ENCODE data around the gene CLN6. TPM values are rescaled to one million over a fixed set of nuclear protein-coding genes. Genes with fewer than 3 reads are reported as not detected.

CLN6 gene
- total RNA-seq, 1 donor from 2014 or later: 31.5 TPM

DNA sequence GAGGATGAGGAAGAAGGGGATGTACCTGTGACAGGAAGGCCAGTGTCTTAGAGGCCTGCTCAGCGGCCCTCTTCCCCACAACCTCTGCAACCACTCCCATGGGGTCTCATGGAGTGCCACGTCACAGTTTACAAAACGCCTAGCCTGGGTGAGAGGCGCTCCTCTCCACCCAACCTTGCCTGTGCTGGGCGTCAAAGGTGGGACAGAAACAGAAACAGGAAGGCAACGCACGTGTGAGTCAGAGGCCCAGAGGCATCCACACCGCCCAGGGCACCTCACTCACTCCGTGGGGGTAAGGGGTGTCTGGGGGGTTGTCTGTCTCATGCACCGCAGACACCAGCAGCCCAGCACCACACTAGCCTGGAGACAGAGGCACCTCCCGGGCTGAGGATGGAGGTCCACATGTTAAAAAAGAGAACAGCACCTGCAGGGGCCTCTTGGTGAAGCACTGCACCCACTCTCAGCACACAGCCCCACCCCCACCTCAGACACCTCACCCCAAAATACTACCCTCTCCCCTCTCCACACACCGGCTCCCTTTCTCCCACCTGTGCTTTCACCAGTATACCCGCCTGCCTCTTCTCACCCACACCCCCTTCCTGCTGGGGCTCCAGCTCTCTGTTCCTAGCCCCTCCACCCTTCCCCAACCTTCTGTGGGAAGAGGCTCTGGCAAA lies 19.7 kb downstream of the CLN6 start:
- TF ChIP-seq, protein P1, sequence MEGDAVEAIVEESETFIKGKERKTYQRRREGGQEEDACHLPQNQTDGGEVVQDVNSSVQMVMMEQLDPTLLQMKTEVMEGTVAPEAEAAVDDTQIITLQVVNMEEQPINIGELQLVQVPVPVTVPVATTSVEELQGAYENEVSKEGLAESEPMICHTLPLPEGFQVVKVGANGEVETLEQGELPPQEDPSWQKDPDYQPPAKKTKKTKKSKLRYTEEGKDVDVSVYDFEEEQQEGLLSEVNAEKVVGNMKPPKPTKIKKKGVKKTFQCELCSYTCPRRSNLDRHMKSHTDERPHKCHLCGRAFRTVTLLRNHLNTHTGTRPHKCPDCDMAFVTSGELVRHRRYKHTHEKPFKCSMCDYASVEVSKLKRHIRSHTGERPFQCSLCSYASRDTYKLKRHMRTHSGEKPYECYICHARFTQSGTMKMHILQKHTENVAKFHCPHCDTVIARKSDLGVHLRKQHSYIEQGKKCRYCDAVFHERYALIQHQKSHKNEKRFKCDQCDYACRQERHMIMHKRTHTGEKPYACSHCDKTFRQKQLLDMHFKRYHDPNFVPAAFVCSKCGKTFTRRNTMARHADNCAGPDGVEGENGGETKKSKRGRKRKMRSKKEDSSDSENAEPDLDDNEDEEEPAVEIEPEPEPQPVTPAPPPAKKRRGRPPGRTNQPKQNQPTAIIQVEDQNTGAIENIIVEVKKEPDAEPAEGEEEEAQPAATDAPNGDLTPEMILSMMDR (IDR thresholded peaks at IDR 0.05): no peak
- H3K36me3 ChIP-seq: no peaks in the 10 kb centered on the region
- H3K4me1 ChIP-seq: peaks cover 22% of the 10 kb centered on the region
- H3K27ac ChIP-seq: no peak overlapping the region
- H3K4me3 ChIP-seq: no peak overlapping the region
- no peak for DNase-seq
- no peaks in the 10 kb centered on the region for H3K9me3 ChIP-seq
- no peak for ATAC-seq
- intact Hi-C loops (cut with DNase I): no loop called here
- H3K27me3 ChIP-seq: no peaks in the 10 kb centered on the region

DNA sequence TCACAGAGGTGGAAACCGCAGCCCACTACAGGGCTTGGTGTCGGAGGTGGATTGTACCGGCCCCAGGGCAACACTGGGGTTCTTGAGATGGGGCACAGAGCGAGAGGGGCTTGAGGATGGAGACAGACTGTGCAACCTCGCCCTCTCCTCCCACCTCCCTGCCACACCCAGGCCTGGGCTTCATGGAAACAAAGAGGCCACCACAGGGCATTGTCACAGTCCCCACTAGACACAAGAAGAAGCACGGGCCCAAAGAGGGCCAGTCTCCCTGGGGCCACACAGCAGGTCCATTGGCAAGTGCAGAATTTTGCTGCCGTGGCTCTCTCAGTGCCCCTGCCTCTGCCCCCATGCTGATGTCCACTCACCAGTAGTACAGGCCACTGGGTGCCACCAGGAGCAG lies 20.3 kb downstream of the CLN6 start:
- no peaks in the 10 kb centered on the region for H3K9me3 ChIP-seq
- TF ChIP-seq, protein P1 (IDR thresholded peaks at IDR 0.05): no peak
- intact Hi-C loops (cut with DNase I): no loop called here
- no peak overlapping the region for H3K27ac ChIP-seq
- peaks cover 28% of the 10 kb centered on the region for H3K4me1 ChIP-seq
- no peaks in the 10 kb centered on the region for H3K36me3 ChIP-seq
- DNase-seq: no peak
- no peak overlapping the region for H3K4me3 ChIP-seq
- no peaks in the 10 kb centered on the region for H3K27me3 ChIP-seq
- no peak for ATAC-seq

DNA sequence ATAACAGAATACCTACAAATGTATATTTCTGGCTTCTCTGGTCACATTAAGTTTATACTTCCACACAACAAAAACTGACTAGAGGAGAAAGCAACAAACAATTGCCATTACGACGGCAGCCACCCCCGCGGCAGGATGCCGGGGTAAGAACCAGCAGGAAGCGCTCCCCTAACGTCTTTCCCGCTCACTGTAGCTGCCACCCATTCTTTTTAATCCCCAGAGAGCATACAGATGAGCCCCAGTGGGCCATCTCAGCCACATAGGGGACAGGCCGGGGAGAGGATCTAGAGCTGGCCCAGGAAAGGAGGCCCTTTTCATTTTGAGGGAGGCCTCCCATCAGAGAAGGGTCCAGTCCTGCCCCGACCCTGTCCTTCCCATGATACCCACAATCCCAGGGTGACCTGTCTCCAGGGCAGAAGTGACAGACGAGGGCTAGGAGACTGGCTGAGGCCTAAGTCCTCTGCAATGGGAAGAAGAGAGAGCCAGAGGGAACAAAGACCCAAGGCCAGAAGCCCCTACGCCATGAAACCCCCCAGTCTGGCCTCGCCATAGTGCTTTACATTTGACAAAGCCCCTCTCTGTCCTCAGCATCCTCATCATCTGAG lies 20.8 kb downstream of the CLN6 start:
- no peaks in the 10 kb centered on the region for H3K9me3 ChIP-seq
- no peak overlapping the region for H3K27ac ChIP-seq
- H3K4me3 ChIP-seq: no peak overlapping the region
- H3K36me3 ChIP-seq: no peaks in the 10 kb centered on the region
- intact Hi-C loops (cut with DNase I): no loop called here
- H3K4me1 ChIP-seq: peaks cover 29% of the 10 kb centered on the region
- H3K27me3 ChIP-seq: no peaks in the 10 kb centered on the region
- ATAC-seq: no peak
- TF ChIP-seq, protein P1 (IDR thresholded peaks at IDR 0.05): no peak
- no peak for DNase-seq

DNA sequence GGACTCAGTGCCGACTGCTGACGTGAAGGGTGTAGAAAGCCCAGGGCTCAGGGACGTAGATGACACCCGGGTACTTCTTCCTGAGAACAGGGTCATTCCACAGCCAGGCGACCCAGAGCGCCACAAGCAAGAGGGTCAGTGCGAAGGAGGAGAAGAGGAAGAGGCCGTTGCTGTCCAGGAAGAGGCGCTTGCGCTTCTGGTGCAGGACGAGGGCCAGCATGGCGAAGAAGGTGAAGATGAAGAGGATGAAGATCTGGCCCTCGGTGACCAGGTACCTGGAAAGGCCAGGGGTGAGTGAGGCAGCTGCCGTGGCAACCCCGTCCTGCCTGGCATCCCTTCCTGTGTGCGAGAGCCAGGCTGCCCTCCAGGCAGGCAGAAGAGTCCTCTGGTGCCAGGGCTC lies 21.4 kb downstream of the CLN6 start:
- DNase-seq (no peak), ATAC-seq (no peak)
- TF ChIP-seq, protein P1 (IDR thresholded peaks at IDR 0.05): no peak
- intact Hi-C loops (cut with DNase I): no loop called here
- H3K4me3 ChIP-seq: no peak overlapping the region
- no peak overlapping the region for H3K27ac ChIP-seq
- no peaks in the 10 kb centered on the region for H3K9me3 ChIP-seq
- no peaks in the 10 kb centered on the region for H3K36me3 ChIP-seq
- H3K27me3 ChIP-seq: no peaks in the 10 kb centered on the region
- peaks cover 29% of the 10 kb centered on the region for H3K4me1 ChIP-seq

DNA sequence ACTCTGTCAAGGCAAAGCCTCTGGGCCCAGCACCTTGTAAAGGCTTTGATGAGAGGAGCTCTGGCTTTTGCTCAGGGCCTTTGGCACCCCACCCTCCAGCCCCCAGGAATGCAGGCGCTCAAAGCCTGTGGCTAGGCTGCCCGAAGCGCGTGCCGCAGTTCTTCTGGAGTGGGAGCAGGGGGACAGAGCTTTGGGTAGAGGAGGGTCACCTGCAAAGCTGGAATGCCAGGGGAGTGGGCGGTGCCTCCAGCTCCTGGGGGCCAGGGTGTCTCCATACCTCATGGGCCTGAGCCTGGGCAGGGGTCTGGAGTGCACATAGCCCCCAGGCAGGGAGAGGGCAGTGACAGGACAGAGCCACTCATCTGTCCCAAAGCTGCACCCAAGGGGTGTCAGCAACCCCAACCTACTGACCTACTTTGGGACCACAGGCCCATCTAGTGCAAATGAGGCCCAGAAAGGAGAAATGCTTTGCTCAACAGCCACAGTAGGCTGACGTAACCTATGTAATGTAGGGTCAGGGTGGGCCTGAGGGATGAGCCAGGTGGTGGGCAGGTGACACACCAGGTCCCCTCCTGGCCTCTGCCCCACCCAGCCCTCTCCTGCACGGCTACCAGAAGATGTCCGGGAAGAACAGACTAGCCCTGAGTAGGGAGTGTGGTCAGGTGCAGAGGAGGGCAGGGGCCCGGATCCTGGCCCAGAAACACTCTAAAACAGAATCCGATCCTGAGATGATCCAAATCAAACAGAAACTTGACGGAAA lies 22.2 kb downstream of the CLN6 start:
- H3K4me1 ChIP-seq: peaks cover 29% of the 10 kb centered on the region
- H3K36me3 ChIP-seq: no peaks in the 10 kb centered on the region
- no peaks in the 10 kb centered on the region for H3K27me3 ChIP-seq
- H3K27ac ChIP-seq: no peak overlapping the region
- ATAC-seq (no peak), DNase-seq (no peak)
- H3K9me3 ChIP-seq: no peaks in the 10 kb centered on the region
- intact Hi-C loops (cut with DNase I): no loop called here
- TF ChIP-seq, protein P1 (IDR thresholded peaks at IDR 0.05): no peak
- no peak overlapping the region for H3K4me3 ChIP-seq
